Tibial artery (tissue), 4 donors: ENCODE measurements around the gene KRTAP4-6.
"Not testable (repeated sequence)": the region's sequence is repeated elsewhere in the genome, so short reads cannot be mapped to it uniquely, and the experiment has no call there.

Experiments
- DNase-seq, 2 donors: peaks; one replicate each; pipeline ENCODE4 v3.0.0-alpha.2; 2019
- H3K27ac ChIP-seq, 2 donors: fragments of 200-600 bp; sonication (generic) in 1 of 2; 1 replicate in 1 of 2; 2 replicates in 1 of 2; pipeline ENCODE4 v1.5.1; 2018 to 2019; ENCODE audit warnings: mild to moderate bottlenecking in 1 of 2
- H3K27me3 ChIP-seq, 2 donors: fragments of 200-600 bp; sonication (generic) in 1 of 2; one replicate each; pipeline versions ENCODE4 v1.5.1 to v1.6.0; 2016 to 2019
- H3K36me3 ChIP-seq, 3 donors: fragments of 200-600 bp; sonication (generic) in 2 of 3; one replicate each; pipeline ENCODE4 v1.5.1; 2016 to 2019; ENCODE audit warnings: mild to moderate bottlenecking in 2 of 3
- H3K4me1 ChIP-seq, 4 donors: fragments of 200-600 bp; sonication (generic) in 2 of 4; 1 replicate in 3 of 4; 2 replicates in 1 of 4; pipeline ENCODE4 v1.5.1; 2016 to 2019
- H3K4me3 ChIP-seq, 2 donors: fragments of 200-600 bp; sonication (generic) in 1 of 2; 1 replicate in 1 of 2; 2 replicates in 1 of 2; pipeline ENCODE4 v1.5.1; 2018 to 2019; ENCODE audit warnings: mild to moderate bottlenecking in 2 of 2
- H3K9me3 ChIP-seq, 3 donors: fragments of 200-600 bp; sonication (generic) in 1 of 3; one replicate each; pipeline ENCODE4 v1.5.1; 2016 to 2019
- CTCF ChIP-seq, 2 experiments: fragments of 200-600 bp in 1 of 2; fragments of 450-650 bp in 1 of 2; IDR thresholded peaks; one replicate each; pipeline ENCODE4 v1.5.1; 2017 to 2019; ENCODE audit warnings: antibody characterized with exemption in 2 of 2, mild to moderate bottlenecking in 1 of 2, moderate library complexity in 1 of 2
- intact Hi-C: fragments of 100-400 bp; cut with DNase I; formaldehyde crosslinking; loops from one replicate; pipeline ENCODE4 v1.15.0; 2023; ENCODE audit warnings: low total_unique reads

The KRTAP4-6 gene

GRCh38 chr17:41168121-41168520, 27.8 kb upstream of the KRTAP4-6 start, which contains the start of gene KRTAP4-3:
TSS of gene KRTAP4-3 (minus strand) at chr17:41168221. CDS start at chr17:41168172, 49 bp downstream.
- TF ChIP-seq CTCF (IDR thresholded peaks at IDR 0.05): no peak
- intact Hi-C loops: no loop called here
- H3K4me1 ChIP-seq: no peaks in the 10 kb centered on the region

DNA sequence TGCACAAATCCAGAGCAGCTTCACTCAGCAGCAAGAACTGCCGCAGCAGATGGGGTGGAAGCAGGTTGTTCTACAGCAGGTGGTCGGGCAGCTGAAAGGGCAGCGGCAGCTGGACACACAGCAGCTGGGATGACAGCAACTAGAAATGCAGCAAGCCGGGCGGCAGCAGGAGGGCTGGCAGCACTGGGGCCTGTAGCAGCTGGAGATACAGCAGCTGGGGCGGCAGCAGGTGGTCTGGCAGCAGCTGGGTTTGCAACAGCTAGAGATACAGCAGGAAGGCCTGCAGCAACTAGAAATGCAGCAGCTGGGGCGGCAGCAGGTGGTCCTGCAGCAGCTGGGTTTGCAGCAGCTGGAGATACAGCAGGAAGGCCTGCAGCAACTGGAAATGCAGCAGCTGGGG, 27.2 kb upstream of the KRTAP4-6 start:
- no peaks in the 10 kb centered on the region for H3K4me1 ChIP-seq
- H3K27ac ChIP-seq: no peak overlapping the region
- DNase-seq: no peak
- H3K27me3 ChIP-seq: no peaks in the 10 kb centered on the region
- no peak overlapping the region for H3K4me3 ChIP-seq
- intact Hi-C loops: no loop called here
- H3K9me3 ChIP-seq: no peaks in the 10 kb centered on the region
- H3K36me3 ChIP-seq: no peaks in the 10 kb centered on the region
- no peak for TF ChIP-seq CTCF (IDR thresholded peaks at IDR 0.05)

More at GRCh38 chr17:41168121-41168520, 27.8 kb upstream of the KRTAP4-6 start, which contains the start of gene KRTAP4-3:
- no peak for DNase-seq
- no peaks in the 10 kb centered on the region for H3K27me3 ChIP-seq
- H3K4me3 ChIP-seq: no peak within 1 kb of the TSS
- H3K27ac ChIP-seq: no peak within 1 kb of the TSS
- H3K9me3 ChIP-seq: no peaks in the 10 kb centered on the region
- no peaks in the 10 kb centered on the region for H3K36me3 ChIP-seq

- Histone ChIP-seq H3K27me3 (peaks cover 0 to 12% of the 10 kb centered on the region in 2 donors), H3K4me1 (no peaks in the 10 kb centered on the region), H3K4me3 (no peak overlapping the region), H3K36me3 (no peaks in the 10 kb centered on the region), H3K9me3 (no peaks in the 10 kb centered on the region), H3K27ac (no peak overlapping the region)
- TF ChIP-seq CTCF (IDR thresholded peaks at IDR 0.05): no peak
- intact Hi-C loops: no loop called here
- DNase-seq: no peak
These were observed 23.5 kb upstream of the KRTAP4-6 start for GRCh38 chr17:41163828-41164227.

DNA sequence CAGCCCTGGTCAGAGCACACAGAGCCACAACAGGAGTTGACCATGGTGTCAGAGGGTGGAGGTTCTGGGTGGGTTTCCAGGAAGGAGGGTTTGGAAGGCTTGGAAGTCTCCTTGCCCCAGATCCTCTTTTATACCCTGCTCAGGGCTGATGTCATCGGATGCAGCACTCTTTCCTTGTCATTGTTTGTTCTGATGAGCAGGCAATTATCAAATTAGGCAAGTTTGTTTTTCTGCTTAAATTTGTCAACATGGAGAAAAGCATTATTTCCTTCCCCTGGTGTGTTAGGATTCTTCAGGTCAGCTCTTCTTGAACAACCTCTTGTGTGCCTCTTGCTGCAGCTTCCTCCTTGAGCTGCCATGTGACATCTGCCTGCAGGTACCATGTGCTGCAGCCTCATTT, 20.3 kb upstream of the KRTAP4-6 start, which contains the start of gene KRTAP4-4:
Gene KRTAP4-4 (minus strand): TSS at position 101 of the 400 bp plus-strand sequence. CDS start 57 bp downstream, at position 44.
- no peak within 1 kb of the TSS for H3K4me3 ChIP-seq
- H3K27me3 ChIP-seq: peaks cover 0 to 21% of the 10 kb centered on the region in 2 donors
- no peaks in the 10 kb centered on the region for H3K4me1 ChIP-seq
- H3K9me3 ChIP-seq: no peaks in the 10 kb centered on the region
- intact Hi-C loops: no loop called here
- TF ChIP-seq CTCF (IDR thresholded peaks at IDR 0.05): no peak
- no peak for DNase-seq
- H3K36me3 ChIP-seq: no peaks in the 10 kb centered on the region
- H3K27ac ChIP-seq: no peak within 1 kb of the TSS

DNA sequence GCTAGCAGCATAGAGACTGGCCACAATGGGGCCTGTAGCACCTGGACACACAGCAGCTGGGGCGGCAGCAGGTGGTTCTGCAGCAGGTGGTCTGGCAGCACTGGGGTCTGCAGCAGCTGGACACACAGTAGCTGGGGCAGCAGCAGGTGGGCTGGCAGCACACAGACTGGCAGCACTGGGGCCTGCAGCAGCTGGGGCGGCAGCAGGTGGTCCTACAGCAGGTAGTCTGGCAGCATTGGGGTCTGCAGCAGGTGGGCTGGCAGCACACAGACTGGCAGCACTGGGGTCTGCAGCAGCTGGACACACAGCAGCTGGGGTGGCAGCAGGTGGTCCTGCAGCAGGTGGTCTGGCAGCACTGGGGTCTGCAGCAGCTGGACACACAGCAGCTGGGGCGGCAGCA, 19.8 kb upstream of the KRTAP4-6 start:
- H3K4me3 ChIP-seq, H3K9me3 ChIP-seq, H3K4me1 ChIP-seq, intact Hi-C loops, H3K36me3 ChIP-seq, H3K27ac ChIP-seq, DNase-seq: not testable (repeated sequence)
- H3K27me3 ChIP-seq: peaks cover 0 to 21% of the 10 kb centered on the region in 2 donors

DNA sequence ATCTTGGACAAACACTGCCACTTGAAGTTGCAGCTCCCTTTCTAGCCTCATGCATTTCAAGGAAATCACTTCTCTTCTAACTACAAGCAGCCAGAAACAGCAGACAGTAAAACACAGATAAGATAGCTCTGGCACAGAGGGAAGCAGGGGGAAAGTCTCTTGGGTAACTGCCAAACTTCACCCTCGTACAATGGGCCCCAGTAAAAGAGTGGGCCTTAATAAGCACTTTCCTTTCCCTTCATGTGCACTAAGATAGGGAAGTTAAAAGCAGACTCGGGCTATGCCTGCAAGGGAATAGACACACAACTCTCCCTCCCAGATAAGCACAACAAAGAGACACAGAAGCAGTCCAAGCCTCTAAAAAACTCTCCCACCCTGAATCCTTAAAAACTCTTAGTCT, 13.5 kb upstream of the KRTAP4-6 start:
- intact Hi-C loops: no loop called here
- no peak for TF ChIP-seq CTCF (IDR thresholded peaks at IDR 0.05)
- Histone ChIP-seq H3K27ac (no peak overlapping the region), H3K36me3 (no peaks in the 10 kb centered on the region), H3K4me3 (no peak overlapping the region), H3K9me3 (no peaks in the 10 kb centered on the region), H3K4me1 (no peaks in the 10 kb centered on the region), H3K27me3 (peaks cover 0 to 12% of the 10 kb centered on the region in 2 donors)
- DNase-seq: no peak
